ENCODE results near the gene RAD51B. TPM values are rescaled to one million over a fixed set of nuclear protein-coding genes. Genes with fewer than 3 reads are reported as not detected.

The RAD51B gene
- polyA plus RNA-seq, 1 experiment = 6.6 TPM

GRCh38 chr14:68188174-68188573 is 368.6 kb downstream of the RAD51B start:
- CTCF ChIA-PET = no interaction called here
- Histone ChIP-seq H3K27ac (ENCODE audit: low read depth, low read length) (no peak overlapping the region), H3K9me3 (ENCODE audit: control insufficient read depth, insufficient read depth, low read length) (no peaks in the 10 kb centered on the region; the same call in 1 of the 2 replicates), H3K27me3 (ENCODE audit: control insufficient read depth, insufficient read depth, low read length) (no peaks in the 10 kb centered on the region), H3K4me3 (ENCODE audit: low read depth, low read length) (no peak overlapping the region)
- TF ChIP-seq CTCF (IDR thresholded peaks at IDR 0.05; ENCODE audit: low read depth, low read length) = no peak
- no peak for DNase-seq (ENCODE audit: low read depth, low spot score)
- POLR2A ChIA-PET = no interaction called here

GRCh38 chr14:68190032-68190431 is 370.5 kb downstream of the RAD51B start:
- Histone ChIP-seq H3K9me3 (ENCODE audit: control insufficient read depth, insufficient read depth, low read length) (no peaks in the 10 kb centered on the region; the same call in 1 of the 2 replicates), H3K27ac (ENCODE audit: low read depth, low read length) (no peak overlapping the region), H3K27me3 (ENCODE audit: control insufficient read depth, insufficient read depth, low read length) (no peaks in the 10 kb centered on the region), H3K4me3 (ENCODE audit: low read depth, low read length) (no peak overlapping the region)
- no peak for TF ChIP-seq CTCF (IDR thresholded peaks at IDR 0.05; ENCODE audit: low read depth, low read length)
- POLR2A ChIA-PET = no interaction called here
- CTCF ChIA-PET = no interaction called here
- DNase-seq (ENCODE audit: low read depth, low spot score) = no peak

GRCh38 chr14:68191567-68192321 is 372.2 kb downstream of the RAD51B start:
- no peak for DNase-seq (ENCODE audit: low read depth, low spot score)
- no peak overlapping the region for H3K27ac ChIP-seq (ENCODE audit: low read depth, low read length)
- CTCF ChIA-PET = no interaction called here

GRCh38 chr14:68192935-68193334 is 373.4 kb downstream of the RAD51B start:
- TF ChIP-seq CTCF (IDR thresholded peaks at IDR 0.05; ENCODE audit: low read depth, low read length) = no peak
- ChIA-PET POLR2A (no interaction called here), CTCF (no interaction called here)
- Histone ChIP-seq H3K27me3 (ENCODE audit: control insufficient read depth, insufficient read depth, low read length) (no peaks in the 10 kb centered on the region), H3K9me3 (ENCODE audit: control insufficient read depth, insufficient read depth, low read length) (no peaks in the 10 kb centered on the region), H3K4me3 (ENCODE audit: low read depth, low read length) (no peak overlapping the region), H3K27ac (ENCODE audit: low read depth, low read length) (no peak overlapping the region)
- DNase-seq (ENCODE audit: low read depth, low spot score) = no peak

More at GRCh38 chr14:68191567-68192321, 372.2 kb downstream of the RAD51B start:
- H3K4me3 ChIP-seq (ENCODE audit: low read depth, low read length) = no peak overlapping the region
- POLR2A ChIA-PET = no interaction called here
- TF ChIP-seq CTCF (IDR thresholded peaks at IDR 0.05; ENCODE audit: low read depth, low read length) = no peak
- no peaks in the 10 kb centered on the region for H3K9me3 ChIP-seq (ENCODE audit: control insufficient read depth, insufficient read depth, low read length)
- no peaks in the 10 kb centered on the region for H3K27me3 ChIP-seq (ENCODE audit: control insufficient read depth, insufficient read depth, low read length)

- CTCF ChIA-PET = interaction anchor here (0.6 kb wide), 1 partner anchor 13 kb away, joined by 3 read pairs; no protein-coding TSS in a partner anchor
- TF ChIP-seq CTCF (IDR thresholded peaks at IDR 0.05; ENCODE audit: low read depth, low read length) = no peak
- DNase-seq (ENCODE audit: low read depth, low spot score) = no peak
- Histone ChIP-seq H3K27me3 (ENCODE audit: control insufficient read depth, insufficient read depth, low read length) (no peaks in the 10 kb centered on the region), H3K27ac (ENCODE audit: low read depth, low read length) (no peak overlapping the region), H3K9me3 (ENCODE audit: control insufficient read depth, insufficient read depth, low read length) (no peaks in the 10 kb centered on the region), H3K4me3 (ENCODE audit: low read depth, low read length) (no peak overlapping the region)
- POLR2A ChIA-PET = no interaction called here
These were observed 374.5 kb downstream of the RAD51B start for GRCh38 chr14:68193970-68194681.

All from AG04450 (cell line).